ENCODE data around the gene ATP11B.

DNA sequence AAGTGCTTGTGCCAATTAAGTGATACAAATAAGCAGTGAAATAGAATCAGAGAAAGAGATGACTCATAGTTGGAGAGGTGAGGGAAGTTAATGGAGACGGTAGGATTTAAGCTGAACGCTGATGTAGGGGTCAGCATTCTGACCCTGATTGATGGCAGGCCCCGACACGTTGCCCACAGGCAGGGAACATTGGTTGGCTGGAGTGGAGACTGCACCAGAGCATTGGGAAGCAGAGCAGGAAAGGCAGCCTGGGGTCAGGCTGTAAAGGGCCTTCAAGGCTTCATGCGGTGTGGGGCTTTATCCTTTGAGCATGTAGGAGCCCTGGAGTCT is 118.4 kb downstream of the ATP11B start:
- no peak for TF ChIP-seq RAD21 (conservative IDR thresholded peaks at IDR 0.05 in 1 of 2, IDR thresholded peaks at IDR 0.05 in 1 of 2)
- TF ChIP-seq PHF8 (IDR thresholded peaks at IDR 0.05; ENCODE audit: borderline replicate concordance, low read depth) = no peak

All from A549 (cell line).